H1 (cell line): ENCODE results near the gene MAN1C1. TPM values are rescaled to one million over a fixed set of nuclear protein-coding genes. Genes with fewer than 3 reads are reported as not detected.

Experiments
- FOSL1 ChIP-seq: IDR thresholded peaks from 2 replicates; pipeline ENCODE4 v1.6.1; 2011; ENCODE audit warnings: mild to moderate bottlenecking, low read depth, low read length, moderate library complexity; ENCODE audit not compliant: insufficient read depth
- NANOG ChIP-seq: IDR thresholded peaks from 2 replicates; pipeline ENCODE4 v1.6.1; 2011; ENCODE audit warnings: low read length, low read depth, mild to moderate bottlenecking, inconsistent platforms; ENCODE audit not compliant: insufficient read depth, poor library complexity, severe bottlenecking
- PHF8 ChIP-seq: fragments of 200-600 bp; sonication (generic); conservative IDR thresholded peaks from 2 replicates; pipeline ENCODE4 v1.7.1; 2012; ENCODE audit warnings: low read depth, mild to moderate bottlenecking, inconsistent platforms, low read length, moderate library complexity
- SIN3A ChIP-seq, 2 experiments: IDR thresholded peaks in 1 of 2; conservative IDR thresholded peaks in 1 of 2; 2 replicates each; pipeline ENCODE4 v1.6.1; 2011 to 2012; ENCODE audit warnings: low read length in 2 of 2, improper control_type of control experiment in 1 of 2, low read depth in 1 of 2, mild to moderate bottlenecking in 1 of 2
- polyA plus RNA-seq, 7 experiments: library from polyadenylated mRNA; depleted of rRNA in 3 of 7; stranded (reverse) in 5 of 7; unstranded in 2 of 7; fragments of >200 nt in 5 of 7; fragments of 200-250 nt in 2 of 7; gene quantifications; 1 replicate in 5 of 7; 2 replicates in 1 of 7; 4 replicates in 1 of 7; pipeline versions ENCODE4 v1.2.1 to v1.2.3, GENCODE V29; 2011 to 2013; ENCODE audit warnings: missing spikeins in 2 of 7, mixed read lengths in 2 of 7
- total RNA-seq: library from RNA; stranded (reverse); fragmentation: NEBNext Ultra II Directional; extraction: Animal tissue kit (Norgen Biotek cat#: 25700); gene quantifications from 2 replicates; pipeline ENCODE4 v1.2.1, GENCODE V29; 2021

Gene MAN1C1
- total and polyA plus RNA-seq, 2 of the 8 experiments (the other 6 are each of a cell fraction or from before 2014, with no cell fraction given): 7.8 to 15.2 TPM

- TF ChIP-seq NANOG (no peak), PHF8 (no peak), FOSL1 (no peak), SIN3A (conservative IDR thresholded peaks at IDR 0.05 in 1 of 2, IDR thresholded peaks at IDR 0.05 in 1 of 2; ENCODE audit: low read depth in 1 of 2, low read length in 2 of 2) (no peak)
Observed at GRCh38 chr1:25657121-25657882, 40.7 kb downstream of the MAN1C1 start (continued).
